22Rv1 (cell line): ENCODE data around the gene NOSTRIN.

Source experiments
- ZFX ChIP-seq: fragments of 450-650 bp; IDR thresholded peaks from 2 replicates; pipeline ENCODE4 v1.6.1; 2017; ENCODE audit warnings: antibody characterized with exemption, borderline replicate concordance
- TF ChIP-seq, protein P1 (sequence below): fragments of 450-650 bp; IDR thresholded peaks from 2 replicates; pipeline ENCODE4 v1.5.1; 2017; ENCODE audit warnings: mild to moderate bottlenecking

DNA sequence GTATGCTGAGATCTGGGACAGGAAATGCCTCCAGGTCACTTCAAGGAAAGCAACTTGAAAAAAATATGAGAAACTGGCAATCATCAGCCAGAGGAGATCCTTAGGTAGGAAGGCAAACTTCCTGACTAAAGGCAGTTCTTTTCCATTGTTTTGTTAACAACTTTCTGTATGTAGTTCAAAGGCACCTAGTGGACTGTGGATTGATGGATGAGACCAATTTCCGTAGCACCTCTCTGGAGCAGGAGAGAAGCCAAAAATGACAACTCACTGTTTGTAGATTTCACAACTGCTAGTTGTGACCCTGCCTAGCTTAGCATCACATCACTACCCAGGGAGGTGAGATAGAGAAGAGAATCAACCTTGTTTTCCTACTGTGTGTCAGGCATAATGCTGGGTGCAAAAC, 21.8 kb upstream of the NOSTRIN start:
- TF ChIP-seq, protein P1, sequence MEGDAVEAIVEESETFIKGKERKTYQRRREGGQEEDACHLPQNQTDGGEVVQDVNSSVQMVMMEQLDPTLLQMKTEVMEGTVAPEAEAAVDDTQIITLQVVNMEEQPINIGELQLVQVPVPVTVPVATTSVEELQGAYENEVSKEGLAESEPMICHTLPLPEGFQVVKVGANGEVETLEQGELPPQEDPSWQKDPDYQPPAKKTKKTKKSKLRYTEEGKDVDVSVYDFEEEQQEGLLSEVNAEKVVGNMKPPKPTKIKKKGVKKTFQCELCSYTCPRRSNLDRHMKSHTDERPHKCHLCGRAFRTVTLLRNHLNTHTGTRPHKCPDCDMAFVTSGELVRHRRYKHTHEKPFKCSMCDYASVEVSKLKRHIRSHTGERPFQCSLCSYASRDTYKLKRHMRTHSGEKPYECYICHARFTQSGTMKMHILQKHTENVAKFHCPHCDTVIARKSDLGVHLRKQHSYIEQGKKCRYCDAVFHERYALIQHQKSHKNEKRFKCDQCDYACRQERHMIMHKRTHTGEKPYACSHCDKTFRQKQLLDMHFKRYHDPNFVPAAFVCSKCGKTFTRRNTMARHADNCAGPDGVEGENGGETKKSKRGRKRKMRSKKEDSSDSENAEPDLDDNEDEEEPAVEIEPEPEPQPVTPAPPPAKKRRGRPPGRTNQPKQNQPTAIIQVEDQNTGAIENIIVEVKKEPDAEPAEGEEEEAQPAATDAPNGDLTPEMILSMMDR = no peak
- no peak for TF ChIP-seq ZFX
